Naive B cell (primary cell): ENCODE data around the gene GNPAT. TPM values are rescaled to one million over a fixed set of nuclear protein-coding genes. Genes with fewer than 3 reads are reported as not detected.
A peak's percentile ranks its signal among the peaks of the same experiment; 100 is the strongest.

Source experiments
- ATAC-seq, 2 donors: fragments of 150-1000 bp; cut with Tn5 transposase; 2 replicates each; pipeline ENCODE4 v1.10.0; 2021; ENCODE audit warnings: low read depth in 2 of 2, mild to moderate bottlenecking in 2 of 2, moderate library complexity in 2 of 2
- DNase-seq: peaks from one replicate; pipeline ENCODE4 v3.0.0; 2022
- H3K27ac Mint-ChIP-seq, 6 donors: one replicate each; pipeline ENCODE4 v1.8.0; 2020 to 2022; ENCODE audit warnings: mild to moderate bottlenecking in 6 of 6, mixed read lengths in 6 of 6, moderate library complexity in 5 of 6, inconsistent platforms in 2 of 6
- H3K27me3 Mint-ChIP-seq, 3 donors: one replicate each; pipeline ENCODE4 v1.8.0; 2021 to 2022; ENCODE audit warnings: mixed read lengths in 3 of 3, mild to moderate bottlenecking in 1 of 3
- H3K36me3 Mint-ChIP-seq, 2 donors: one replicate each; pipeline ENCODE4 v1.8.0; 2020 to 2022; ENCODE audit warnings: mixed read lengths in 2 of 2, inconsistent platforms in 1 of 2, mild to moderate bottlenecking in 1 of 2
- H3K4me1 Mint-ChIP-seq, 3 donors: one replicate each; pipeline ENCODE4 v1.8.0; 2020 to 2022; ENCODE audit warnings: mixed read lengths in 3 of 3, inconsistent platforms in 1 of 3, mild to moderate bottlenecking in 1 of 3, moderate library complexity in 1 of 3
- H3K4me3 Mint-ChIP-seq, 8 donors: one replicate each; pipeline ENCODE4 v1.8.0; 2020 to 2022; ENCODE audit warnings: mild to moderate bottlenecking in 8 of 8, mixed read lengths in 8 of 8, moderate library complexity in 8 of 8, inconsistent platforms in 2 of 8
- H3K9me3 Mint-ChIP-seq, 7 donors: one replicate each; pipeline ENCODE4 v1.8.0; 2020 to 2022; ENCODE audit warnings: mixed read lengths in 7 of 7, mild to moderate bottlenecking in 5 of 7, inconsistent platforms in 2 of 7, moderate library complexity in 1 of 7
- polyA plus RNA-seq, 6 donors: library from polyadenylated mRNA; unstranded; fragments of 300-500 nt; fragmentation: Illumina TruSeq; gene quantifications; one replicate each; pipeline ENCODE4 v1.2.3, GENCODE V29; 2021; ENCODE audit warnings: low read depth in 6 of 6

Gene GNPAT
- polyA plus RNA-seq = 10 to 100 TPM; 30.7 to 42.0 (median 38.0) TPM

GRCh38 chr1:231240883-231241735, at the start of gene GNPAT:
Gene GNPAT, plus strand, starts transcription at chr1:231241212. Its CDS starts 167 bp downstream, at chr1:231241379.
- peaks cover 8 to 12% of the 10 kb centered on the region in 2 donors for H3K36me3 Mint-ChIP-seq
- peaks cover 60 to 79% (median 72%) of the 10 kb centered on the region in 3 donors for H3K4me1 Mint-ChIP-seq
- peak within 1 kb of the TSS; percentile 96 to 99 (median 98) for H3K27ac Mint-ChIP-seq
- H3K9me3 Mint-ChIP-seq = no peaks in the 10 kb centered on the region
- ATAC-seq (peak; percentile 97 to 99), DNase-seq (peak; percentile 92)
- peak within 1 kb of the TSS; percentile 96 to 100 (median 97) for H3K4me3 Mint-ChIP-seq
- no peaks in the 10 kb centered on the region for H3K27me3 Mint-ChIP-seq

- no peak for ATAC-seq
- DNase-seq = no peak
- Mint-ChIP-seq H3K4me1 (no peaks in the 10 kb centered on the region), H3K9me3 (peaks cover 0 to 12% (median 2%) of the 10 kb centered on the region in 7 donors), H3K27ac (no peak overlapping the region), H3K4me3 (no peak overlapping the region), H3K27me3 (peaks cover 45 to 67% (median 45%) of the 10 kb centered on the region in 3 donors), H3K36me3 (peaks cover 0 to 5% of the 10 kb centered on the region in 2 donors)
Observed at GRCh38 chr1:231192620-231193163, 48.3 kb upstream of the GNPAT start.

GRCh38 chr1:231193710-231194340, 47.2 kb upstream of the GNPAT start:
- H3K4me3 Mint-ChIP-seq = no peak overlapping the region
- no peaks in the 10 kb centered on the region for H3K4me1 Mint-ChIP-seq
- ATAC-seq (no peak), DNase-seq (no peak)
- peaks cover 39 to 67% (median 52%) of the 10 kb centered on the region in 3 donors for H3K27me3 Mint-ChIP-seq
- peaks cover 0 to 5% of the 10 kb centered on the region in 2 donors for H3K36me3 Mint-ChIP-seq
- peaks cover 0 to 12% (median 2%) of the 10 kb centered on the region in 7 donors for H3K9me3 Mint-ChIP-seq
- H3K27ac Mint-ChIP-seq = peak overlapping the region in 1 of 6 donors; percentile 42

GRCh38 chr1:231194476-231194842, 46.6 kb upstream of the GNPAT start:
- ATAC-seq (no peak), DNase-seq (no peak)
- Mint-ChIP-seq H3K36me3 (peaks cover 0 to 4% of the 10 kb centered on the region in 2 donors), H3K9me3 (peaks cover 0 to 7% (median 2%) of the 10 kb centered on the region in 7 donors), H3K27ac (no peak overlapping the region), H3K4me1 (no peaks in the 10 kb centered on the region), H3K27me3 (peaks cover 34 to 67% (median 53%) of the 10 kb centered on the region in 3 donors), H3K4me3 (no peak overlapping the region)

- H3K36me3 Mint-ChIP-seq = no peaks in the 10 kb centered on the region
- H3K27ac Mint-ChIP-seq = no peak overlapping the region
- no peak for ATAC-seq
- peaks cover 38 to 70% (median 55%) of the 10 kb centered on the region in 3 donors for H3K27me3 Mint-ChIP-seq
- no peak overlapping the region for H3K4me3 Mint-ChIP-seq
- DNase-seq = no peak
- H3K9me3 Mint-ChIP-seq = peaks cover 0 to 2% (median 0%) of the 10 kb centered on the region in 7 donors
- no peaks in the 10 kb centered on the region for H3K4me1 Mint-ChIP-seq
Observed at GRCh38 chr1:231194843-231195516, 46.0 kb upstream of the GNPAT start.

GRCh38 chr1:231196307-231196706, 44.7 kb upstream of the GNPAT start:
- peaks cover 38 to 71% (median 47%) of the 10 kb centered on the region in 3 donors for H3K27me3 Mint-ChIP-seq
- no peaks in the 10 kb centered on the region for H3K4me1 Mint-ChIP-seq
- H3K4me3 Mint-ChIP-seq = no peak overlapping the region
- DNase-seq (no peak), ATAC-seq (no peak)
- no peaks in the 10 kb centered on the region for H3K36me3 Mint-ChIP-seq
- H3K9me3 Mint-ChIP-seq = peaks cover 0 to 1% (median 0%) of the 10 kb centered on the region in 7 donors
- H3K27ac Mint-ChIP-seq = no peak overlapping the region

- ATAC-seq = no peak
- Mint-ChIP-seq H3K9me3 (no peaks in the 10 kb centered on the region), H3K27ac (no peak overlapping the region), H3K4me1 (peaks cover 0 to 2% (median under 1%) of the 10 kb centered on the region in 3 donors), H3K4me3 (no peak overlapping the region), H3K27me3 (peaks cover 40 to 71% (median 46%) of the 10 kb centered on the region in 3 donors), H3K36me3 (no peaks in the 10 kb centered on the region)
- DNase-seq = no peak
Observed at GRCh38 chr1:231196728-231197127, 44.3 kb upstream of the GNPAT start.

- Mint-ChIP-seq H3K4me1 (peaks cover 0 to 9% (median 2%) of the 10 kb centered on the region in 3 donors), H3K9me3 (no peaks in the 10 kb centered on the region), H3K27ac (no peak overlapping the region), H3K4me3 (no peak overlapping the region), H3K36me3 (no peaks in the 10 kb centered on the region), H3K27me3 (peaks cover 46 to 78% (median 61%) of the 10 kb centered on the region in 3 donors)
- no peak for DNase-seq
- ATAC-seq = no peak
Observed at GRCh38 chr1:231199868-231200267, 41.1 kb upstream of the GNPAT start.

- peaks cover 0 to 9% (median 2%) of the 10 kb centered on the region in 3 donors for H3K4me1 Mint-ChIP-seq
- H3K9me3 Mint-ChIP-seq = no peaks in the 10 kb centered on the region
- no peak overlapping the region for H3K4me3 Mint-ChIP-seq
- H3K27ac Mint-ChIP-seq = no peak overlapping the region
- ATAC-seq = no peak
- no peaks in the 10 kb centered on the region for H3K36me3 Mint-ChIP-seq
- no peak for DNase-seq
- peaks cover 50 to 81% (median 66%) of the 10 kb centered on the region in 3 donors for H3K27me3 Mint-ChIP-seq
Observed at GRCh38 chr1:231200388-231201031, 40.5 kb upstream of the GNPAT start.

- H3K9me3 Mint-ChIP-seq = no peaks in the 10 kb centered on the region
- H3K4me3 Mint-ChIP-seq = no peak overlapping the region
- DNase-seq (no peak), ATAC-seq (no peak)
- peak overlapping the region in 2 of 6 donors; percentile 78 to 85 for H3K27ac Mint-ChIP-seq
- peaks cover 43 to 73% (median 63%) of the 10 kb centered on the region in 3 donors for H3K27me3 Mint-ChIP-seq
- no peaks in the 10 kb centered on the region for H3K36me3 Mint-ChIP-seq
- H3K4me1 Mint-ChIP-seq = peaks cover 0 to 9% (median 2%) of the 10 kb centered on the region in 3 donors
Observed at GRCh38 chr1:231201375-231201978, 39.5 kb upstream of the GNPAT start.

GRCh38 chr1:231201979-231202633, 38.9 kb upstream of the GNPAT start:
- DNase-seq (no peak), ATAC-seq (no peak)
- Mint-ChIP-seq H3K36me3 (no peaks in the 10 kb centered on the region), H3K4me3 (no peak overlapping the region), H3K4me1 (peaks cover 0 to 9% (median 2%) of the 10 kb centered on the region in 3 donors), H3K27ac (peak overlapping the region in 2 of 6 donors; percentile 78 to 85), H3K9me3 (no peaks in the 10 kb centered on the region), H3K27me3 (peaks cover 36 to 71% (median 63%) of the 10 kb centered on the region in 3 donors)
